HUES6 (cell line): ENCODE results near the gene PPP1R18.

Experiments used
- H3K27ac ChIP-seq: 2 replicates; pipeline ENCODE4 v1.7.0; 2013; ENCODE audit warnings: low read depth, mild to moderate bottlenecking, low read length, inconsistent platforms
- H3K27me3 ChIP-seq: 2 replicates; pipeline ENCODE4 v1.6.1; 2013; ENCODE audit warnings: low read length; ENCODE audit not compliant: control insufficient read depth, insufficient read depth
- H3K36me3 ChIP-seq: 2 replicates; pipeline ENCODE4 v1.6.1; 2013; ENCODE audit warnings: low read length; ENCODE audit not compliant: control insufficient read depth, insufficient read depth
- H3K4me1 ChIP-seq: 2 replicates; pipeline ENCODE4 v1.6.1; 2013; ENCODE audit warnings: low read length; ENCODE audit not compliant: control insufficient read depth, insufficient read depth
- H3K4me3 ChIP-seq: 2 replicates; pipeline ENCODE4 v1.5.1; 2013; ENCODE audit warnings: low read depth, low read length
- H3K9ac ChIP-seq: one replicate; pipeline ENCODE4 v1.6.1; 2013; ENCODE audit warnings: mild to moderate bottlenecking, low read length
- H3K9me3 ChIP-seq: 2 replicates; pipeline ENCODE4 v1.6.1; 2013; ENCODE audit warnings: low read depth, low read length; ENCODE audit not compliant: control insufficient read depth, insufficient read depth

The PPP1R18 gene

GRCh38 chr6:30686009-30686907, at the start of gene PPP1R18:
TSS of gene PPP1R18 (minus strand) at chr6:30686645. CDS start at chr6:30686018, 627 bp downstream.
- Histone ChIP-seq H3K9ac (peak within 1 kb of the TSS; percentile 84), H3K27me3 (no peaks in the 10 kb centered on the region), H3K4me3 (peak within 1 kb of the TSS; percentile 79), H3K36me3 (no peaks in the 10 kb centered on the region), H3K9me3 (no peaks in the 10 kb centered on the region), H3K4me1 (peaks cover 55% of the 10 kb centered on the region), H3K27ac (peak within 1 kb of the TSS; percentile 70; the same call in 1 of the 2 replicates)

- Histone ChIP-seq H3K4me1 (no peaks in the 10 kb centered on the region; the same call in 1 of the 2 replicates), H3K27ac (no peak overlapping the region), H3K9me3 (no peaks in the 10 kb centered on the region), H3K27me3 (no peaks in the 10 kb centered on the region), H3K9ac (no peak overlapping the region), H3K36me3 (peaks cover 82% of the 10 kb centered on the region), H3K4me3 (no peak overlapping the region)
Measured at GRCh38 chr6:30735668-30736314, 49.3 kb upstream of the PPP1R18 start.

- Histone ChIP-seq H3K9ac (no peak overlapping the region), H3K4me3 (no peak overlapping the region), H3K36me3 (peaks cover 79% of the 10 kb centered on the region), H3K9me3 (no peaks in the 10 kb centered on the region), H3K27ac (no peak overlapping the region), H3K4me1 (peaks cover 4% of the 10 kb centered on the region; the same call in 1 of the 2 replicates), H3K27me3 (no peaks in the 10 kb centered on the region)
Measured at GRCh38 chr6:30732237-30732943, 45.9 kb upstream of the PPP1R18 start.

DNA sequence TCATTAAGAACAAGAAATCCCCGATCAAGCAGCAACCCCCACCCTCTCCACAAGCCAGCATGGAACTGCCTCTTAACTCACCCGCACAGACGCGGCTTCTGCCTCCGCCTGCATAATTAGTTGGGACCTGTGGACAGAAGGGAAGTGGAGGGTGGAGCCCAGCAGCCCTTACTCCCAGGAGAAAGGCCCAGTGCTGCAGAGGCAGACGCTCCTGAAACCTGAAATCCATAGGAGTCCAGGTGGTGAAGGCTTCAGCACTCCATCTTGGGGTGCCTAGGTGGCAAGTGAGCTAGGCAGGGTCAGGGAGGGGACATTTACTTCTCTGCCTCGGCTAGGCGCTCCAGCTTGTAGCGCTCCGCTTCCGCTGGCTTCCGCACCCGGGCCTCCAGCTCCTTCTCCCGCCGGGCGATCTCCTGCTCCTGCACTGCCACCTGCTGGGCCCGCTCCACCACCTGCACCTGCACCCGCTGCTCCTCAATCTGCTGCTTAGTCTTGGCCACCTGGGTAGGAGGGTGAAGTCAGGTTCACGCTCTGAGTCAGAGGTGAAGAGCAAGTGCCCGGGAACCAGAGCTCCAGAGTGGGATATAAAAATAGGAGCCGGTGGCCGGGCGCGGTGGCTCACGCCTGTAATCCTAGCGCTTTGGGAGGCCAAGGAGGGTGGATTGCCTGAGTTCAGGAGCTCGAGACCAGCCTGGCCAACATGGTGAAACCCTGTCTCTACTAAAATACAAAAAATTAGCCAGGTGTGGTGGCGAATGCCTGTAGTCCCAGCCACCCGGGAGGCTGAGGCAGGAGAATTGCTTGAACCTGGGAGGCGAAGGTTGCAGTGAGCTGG, 44.4 kb upstream of the PPP1R18 start:
- H3K9ac ChIP-seq, result no peak overlapping the region
- peaks cover 69% of the 10 kb centered on the region for H3K36me3 ChIP-seq
- peaks cover 4% of the 10 kb centered on the region; the same call in 1 of the 2 replicates for H3K4me1 ChIP-seq
- no peak overlapping the region for H3K4me3 ChIP-seq
- H3K9me3 ChIP-seq, result no peaks in the 10 kb centered on the region
- H3K27me3 ChIP-seq, result no peaks in the 10 kb centered on the region
- H3K27ac ChIP-seq, result no peak overlapping the region

DNA sequence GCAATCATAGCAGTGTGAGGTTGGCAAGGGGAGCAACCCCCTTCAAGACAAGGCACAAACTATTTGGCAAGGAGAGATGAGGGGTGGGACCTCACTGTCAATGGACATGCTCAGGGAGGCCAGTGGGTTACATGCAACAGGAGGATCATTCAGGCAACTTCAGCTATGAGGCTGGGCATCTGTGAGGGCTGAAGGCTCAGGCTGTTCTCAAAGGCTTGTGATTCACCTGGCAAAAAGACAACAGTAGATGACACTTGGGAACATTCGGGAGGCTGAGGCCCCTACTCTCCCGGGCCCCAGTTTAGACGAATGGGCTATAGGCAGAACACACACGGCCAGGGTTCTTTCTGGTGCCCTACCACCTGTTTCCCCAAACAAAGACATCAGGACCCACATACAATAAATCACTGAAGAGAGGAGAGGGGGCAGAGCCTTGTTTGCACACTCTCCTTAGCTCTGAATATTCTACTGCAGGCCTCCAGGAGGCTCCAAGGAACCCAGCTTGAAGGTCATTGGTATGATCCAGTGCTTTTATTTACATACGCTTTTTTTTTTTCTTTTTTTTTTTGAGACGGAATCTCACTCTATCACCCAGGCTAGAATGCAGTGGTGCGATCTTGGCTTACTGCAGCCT, 41.6 kb upstream of the PPP1R18 start:
- H3K4me3 ChIP-seq, result no peak overlapping the region
- no peak overlapping the region for H3K9ac ChIP-seq
- peaks cover 4% of the 10 kb centered on the region; the same call in 1 of the 2 replicates for H3K4me1 ChIP-seq
- no peak overlapping the region for H3K27ac ChIP-seq
- no peaks in the 10 kb centered on the region for H3K9me3 ChIP-seq
- H3K36me3 ChIP-seq, result peaks cover 74% of the 10 kb centered on the region
- no peaks in the 10 kb centered on the region for H3K27me3 ChIP-seq

- Histone ChIP-seq H3K4me1 (peaks cover 7% of the 10 kb centered on the region; the same call in 1 of the 2 replicates), H3K9ac (no peak overlapping the region), H3K27me3 (no peaks in the 10 kb centered on the region), H3K4me3 (no peak overlapping the region), H3K27ac (no peak overlapping the region), H3K36me3 (peaks cover 75% of the 10 kb centered on the region), H3K9me3 (no peaks in the 10 kb centered on the region)
Measured at GRCh38 chr6:30726506-30727413, 40.3 kb upstream of the PPP1R18 start.

DNA sequence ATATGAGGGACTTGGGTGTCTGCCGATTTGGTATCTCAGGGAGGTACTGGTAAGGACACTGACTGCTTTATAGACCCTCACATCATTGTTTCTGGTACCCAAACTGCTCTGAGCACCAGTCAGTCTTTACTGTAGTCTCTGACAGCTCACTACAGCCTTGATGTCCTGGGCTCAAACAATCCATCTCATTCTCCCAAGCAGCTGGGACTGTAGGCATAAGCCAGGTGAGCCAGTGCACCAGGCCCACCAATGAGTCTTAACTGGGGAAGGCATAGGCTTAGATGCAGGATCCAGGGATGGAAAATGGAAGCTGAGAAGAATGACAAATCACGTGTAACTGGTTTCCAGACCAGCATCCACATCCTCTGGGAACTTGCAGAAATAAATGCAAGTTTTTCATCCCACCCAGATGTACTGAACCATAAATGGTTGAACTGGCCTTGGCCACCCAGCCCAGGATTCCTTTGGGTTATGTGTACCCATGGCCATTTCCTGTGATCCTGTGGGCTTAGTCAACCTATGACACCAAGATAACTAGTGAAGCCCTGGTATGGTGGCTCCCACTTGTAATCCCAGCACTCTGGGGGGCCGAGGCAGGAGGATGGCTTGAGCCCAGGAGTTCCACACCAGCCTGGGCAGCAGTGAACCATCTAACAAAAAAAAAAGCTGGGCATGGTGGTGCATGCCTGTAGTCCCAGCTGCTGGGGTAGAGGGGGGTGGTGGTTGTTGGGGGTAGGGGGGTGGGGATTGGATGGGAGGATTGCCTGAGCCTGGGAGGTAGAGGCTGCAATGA, 39.5 kb upstream of the PPP1R18 start:
- H3K27ac ChIP-seq, result no peak overlapping the region
- H3K4me3 ChIP-seq, result no peak overlapping the region
- peaks cover 75% of the 10 kb centered on the region for H3K36me3 ChIP-seq
- H3K4me1 ChIP-seq, result peaks cover 7% of the 10 kb centered on the region; the same call in 1 of the 2 replicates
- H3K27me3 ChIP-seq, result no peaks in the 10 kb centered on the region
- H3K9me3 ChIP-seq, result no peaks in the 10 kb centered on the region
- no peak overlapping the region for H3K9ac ChIP-seq

GRCh38 chr6:30724906-30725667, 38.6 kb upstream of the PPP1R18 start:
- H3K36me3 ChIP-seq, result peaks cover 69% of the 10 kb centered on the region
- no peak overlapping the region for H3K27ac ChIP-seq
- H3K4me3 ChIP-seq, result no peak overlapping the region

More at GRCh38 chr6:30724906-30725667, 38.6 kb upstream of the PPP1R18 start:
- Histone ChIP-seq H3K9ac (no peak overlapping the region), H3K27me3 (no peaks in the 10 kb centered on the region), H3K9me3 (no peaks in the 10 kb centered on the region), H3K4me1 (0 out of 2 replicates have a peak, but pooled peaks cover 3% of the 10 kb centered on the region)
